GM18508 (cell line): Measurements from ENCODE around the gene TLE4.
"Not testable (repeated sequence)": the region's sequence is repeated elsewhere in the genome, so short reads cannot be mapped to it uniquely, and the experiment has no call there.

Experiments used
- ATAC-seq: cut with Tn5 transposase; IDR thresholded peaks from one replicate; pipeline ENCODE4 v1.9.1; 2021; ENCODE audit warnings: moderate number of reproducible peaks; ENCODE audit not compliant: insufficient read depth, unreplicated experiment

The TLE4 gene

DNA sequence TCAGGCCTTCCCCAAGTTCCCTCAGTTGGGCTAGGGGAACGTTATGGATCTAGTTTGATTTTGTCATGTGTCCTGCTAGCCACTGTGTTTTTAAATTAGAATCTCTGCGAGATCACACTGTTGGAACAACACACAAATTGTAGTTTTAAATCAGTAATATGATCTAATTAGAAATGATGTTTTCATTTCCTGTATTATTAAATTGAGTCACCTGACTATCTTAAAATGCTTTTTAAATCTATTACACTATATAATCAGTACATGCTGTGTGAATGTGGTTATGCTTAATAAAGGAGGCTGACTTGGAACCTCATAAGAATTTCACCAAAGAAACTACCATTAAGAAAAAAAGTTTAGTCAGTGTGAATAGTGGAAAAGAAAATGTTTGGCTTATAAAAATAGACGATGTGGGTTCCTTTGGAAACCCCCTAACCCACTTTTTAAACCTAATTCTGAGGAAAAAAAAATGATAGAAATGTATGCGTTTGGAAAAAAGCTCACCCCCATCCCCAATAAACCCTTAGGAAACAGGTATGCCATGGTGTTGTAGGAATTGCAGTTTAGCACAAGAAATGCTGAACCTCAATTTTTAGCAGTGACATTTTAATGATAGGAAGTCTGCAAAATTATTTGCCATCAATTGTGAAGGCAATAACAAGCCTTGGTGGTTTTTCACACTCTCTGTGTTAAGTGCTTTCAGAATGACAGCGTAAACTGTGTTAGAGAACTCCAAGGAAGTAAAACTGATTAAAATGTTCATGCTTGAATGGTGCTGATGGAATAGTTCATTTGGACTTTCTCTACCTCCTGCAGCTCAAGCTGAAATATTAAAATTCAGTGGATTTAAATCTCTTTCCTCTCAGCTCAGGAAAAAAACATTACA lies 59.0 kb downstream of the TLE4 start:
- ATAC-seq: no peak

DNA sequence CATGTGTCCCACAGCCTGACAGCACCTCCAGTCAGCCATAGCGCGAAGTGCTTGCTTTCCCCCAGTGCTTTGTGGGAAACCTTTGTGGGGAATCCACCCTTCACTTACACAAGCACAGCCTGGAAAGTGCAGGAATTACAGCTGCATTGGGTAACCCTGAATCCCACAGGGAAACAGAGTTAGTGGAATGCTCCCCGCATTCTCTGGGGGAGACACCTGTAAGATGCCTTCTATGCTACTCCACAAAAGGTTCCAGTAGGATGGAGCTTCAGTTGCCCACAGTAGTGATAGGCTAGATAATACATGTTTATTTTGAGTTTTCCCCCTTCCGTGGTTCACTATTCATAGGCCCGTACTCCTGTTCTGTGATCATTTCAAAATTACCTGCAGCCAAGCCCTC lies 60.3 kb downstream of the TLE4 start:
- ATAC-seq: no peak

DNA sequence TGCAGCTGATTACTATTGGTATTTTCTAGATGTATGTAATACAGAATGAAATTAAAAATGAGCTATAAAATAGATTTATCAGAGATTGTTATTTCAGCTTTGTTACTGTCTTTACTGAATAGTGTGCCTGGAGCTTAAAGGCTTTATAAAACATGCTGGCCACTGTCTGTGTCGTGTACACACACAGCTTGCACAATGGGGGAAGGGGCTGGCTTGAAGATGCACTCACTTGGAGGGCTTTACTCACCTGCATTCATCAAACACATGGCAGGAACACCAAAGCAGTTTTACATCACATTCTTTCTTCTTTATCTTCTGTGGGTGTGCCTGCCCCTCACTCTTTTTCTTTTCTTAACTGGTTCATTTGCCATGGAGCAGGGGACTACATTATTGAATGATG lies 60.9 kb downstream of the TLE4 start:
- no peak for ATAC-seq

DNA sequence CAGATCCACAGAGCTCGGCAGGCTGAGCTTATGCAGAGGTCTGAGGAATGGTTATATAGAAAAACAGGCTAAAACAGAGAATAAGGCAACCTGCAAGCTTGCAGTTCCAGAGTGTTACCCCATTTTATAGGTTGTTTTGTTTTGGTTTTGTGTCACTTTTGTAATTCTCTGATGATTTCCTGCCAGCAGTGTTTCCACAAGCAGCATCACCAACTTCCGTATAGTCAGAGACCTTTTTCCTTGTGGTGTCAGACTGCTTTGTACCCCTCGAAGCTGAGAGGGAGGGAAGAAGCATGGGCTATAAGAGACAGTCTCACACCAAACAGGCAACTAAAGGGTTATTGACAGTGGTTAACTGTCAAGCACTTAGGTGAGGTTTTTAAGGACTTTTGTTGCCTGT lies 61.8 kb downstream of the TLE4 start:
- no peak for ATAC-seq

DNA sequence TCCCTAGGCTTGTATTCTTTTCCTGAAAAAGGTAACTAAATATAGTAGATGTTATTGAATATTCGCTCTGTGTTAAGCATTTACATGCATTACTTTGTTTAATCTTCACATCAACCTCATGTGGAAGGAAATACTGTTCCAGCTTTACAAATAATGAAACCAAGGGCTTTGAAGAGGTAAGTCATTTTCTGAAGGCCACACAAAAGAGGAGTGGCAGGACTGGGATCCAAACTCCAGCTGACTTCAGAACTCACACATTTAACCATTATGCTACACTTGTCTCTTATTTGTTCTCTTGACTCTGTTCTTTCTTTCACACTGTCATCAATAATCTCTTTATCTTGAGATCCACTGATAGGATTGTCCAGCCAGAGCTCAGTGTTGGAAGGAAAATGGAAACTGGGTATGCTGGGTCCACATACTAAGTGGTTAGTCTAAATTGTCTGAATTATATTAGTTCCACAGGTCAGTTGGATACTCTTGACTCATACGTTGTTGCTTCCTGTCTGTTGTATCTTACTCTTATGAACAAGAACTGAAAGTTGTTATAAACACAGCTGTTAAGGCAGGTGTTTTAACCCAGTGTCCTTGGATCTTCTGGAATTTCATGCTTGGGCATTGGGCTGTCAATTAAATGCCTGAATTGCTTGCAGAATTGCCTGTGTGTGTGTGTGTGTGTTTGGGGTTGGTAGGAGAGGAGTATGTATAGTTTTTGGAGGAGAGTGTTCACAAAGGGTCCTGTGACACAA lies 65.6 kb downstream of the TLE4 start:
- ATAC-seq: no peak

DNA sequence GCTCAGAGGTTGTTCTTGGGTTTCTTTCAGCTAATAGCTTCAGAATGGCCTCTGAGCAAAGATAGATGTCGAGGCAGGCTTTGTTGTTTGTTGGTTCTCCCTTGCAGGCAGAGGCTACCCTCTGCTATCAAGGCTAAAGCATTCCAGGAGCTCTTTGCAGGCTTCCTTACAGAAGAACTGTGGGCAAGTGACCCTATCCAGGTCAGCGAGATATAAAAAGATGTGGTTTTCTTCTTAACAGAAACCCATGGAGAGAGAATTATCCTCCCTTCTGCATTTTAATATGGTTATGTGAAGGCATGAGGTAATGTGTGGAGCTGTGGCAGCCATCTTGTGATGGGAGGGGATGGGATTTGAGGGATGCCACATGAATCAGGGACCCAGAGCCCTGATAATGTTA lies 67.0 kb downstream of the TLE4 start:
- ATAC-seq: no peak

DNA sequence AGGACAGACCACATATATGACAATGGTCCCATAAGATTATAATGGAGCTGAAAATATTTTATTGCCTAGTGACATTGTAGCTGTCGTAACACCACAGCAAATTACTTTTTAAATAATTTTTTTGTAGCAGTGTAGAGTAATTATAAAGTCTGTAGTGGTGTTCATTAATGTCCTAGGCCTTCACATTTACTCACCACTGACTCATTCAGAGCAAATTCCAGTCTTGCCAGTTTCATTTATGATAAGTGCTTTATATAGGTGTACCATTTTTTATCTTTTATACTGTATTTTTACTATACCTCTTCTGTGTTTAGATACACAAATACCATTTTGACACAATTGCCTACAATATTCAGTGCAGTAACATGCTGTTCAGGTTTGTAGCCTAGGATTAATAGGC lies 67.6 kb downstream of the TLE4 start:
- ATAC-seq: no peak

DNA sequence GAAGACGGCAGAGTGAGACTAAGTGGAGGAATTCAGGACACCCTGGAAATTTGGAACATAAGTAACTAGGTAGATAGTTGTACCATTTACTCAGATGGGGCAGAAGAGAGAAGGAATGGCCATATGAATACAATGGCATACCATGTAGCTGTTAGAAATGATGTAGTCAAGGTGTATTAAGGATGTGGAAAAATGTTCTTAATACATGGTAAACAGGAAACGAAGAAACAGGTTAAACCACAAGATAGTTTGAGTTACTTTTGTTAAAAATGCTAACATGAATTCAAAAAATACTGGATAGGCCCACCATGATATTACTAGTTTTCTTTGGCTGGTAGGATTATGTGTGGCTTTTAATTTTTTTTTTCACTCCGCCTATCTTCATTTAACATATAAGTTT lies 68.3 kb downstream of the TLE4 start:
- not testable (repeated sequence) for ATAC-seq

DNA sequence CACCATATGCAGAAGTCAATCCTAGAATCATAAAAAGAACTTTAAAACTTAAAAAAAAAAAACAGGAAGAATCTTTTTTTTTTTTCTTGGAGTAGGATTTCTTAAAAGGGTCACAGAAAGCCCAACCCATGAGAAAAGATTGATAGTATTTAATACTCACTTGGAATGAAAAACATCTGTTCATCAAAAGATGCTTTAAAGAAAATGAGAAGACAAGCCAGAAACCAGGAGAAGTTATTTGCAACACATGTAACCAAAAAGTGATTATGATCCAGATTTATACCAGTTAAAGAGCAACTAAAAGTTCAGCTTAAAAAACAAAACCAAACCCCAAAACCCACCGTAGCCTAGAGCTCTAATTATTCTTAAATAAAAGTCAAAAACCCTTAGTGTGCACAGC lies 69.3 kb downstream of the TLE4 start:
- no peak for ATAC-seq

DNA sequence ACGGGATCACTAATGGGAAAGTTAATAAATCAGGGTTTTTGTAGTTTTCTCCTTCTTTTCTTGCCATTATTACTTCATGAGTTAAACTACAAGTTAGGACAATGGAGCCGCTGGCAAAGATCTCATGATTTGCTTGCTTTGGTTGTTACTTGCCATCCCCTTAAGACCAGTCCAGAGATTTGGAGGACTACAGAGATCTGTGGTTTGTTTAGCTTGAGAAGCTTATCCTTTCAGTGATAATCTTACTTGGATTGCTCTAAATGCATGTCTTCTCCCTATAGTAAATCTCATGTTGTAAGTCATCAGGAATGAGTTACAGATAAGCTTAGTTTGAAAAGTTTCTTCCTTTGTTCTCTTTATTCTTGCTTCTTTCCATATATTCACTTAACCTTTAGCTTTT lies 70.9 kb downstream of the TLE4 start:
- no peak for ATAC-seq

DNA sequence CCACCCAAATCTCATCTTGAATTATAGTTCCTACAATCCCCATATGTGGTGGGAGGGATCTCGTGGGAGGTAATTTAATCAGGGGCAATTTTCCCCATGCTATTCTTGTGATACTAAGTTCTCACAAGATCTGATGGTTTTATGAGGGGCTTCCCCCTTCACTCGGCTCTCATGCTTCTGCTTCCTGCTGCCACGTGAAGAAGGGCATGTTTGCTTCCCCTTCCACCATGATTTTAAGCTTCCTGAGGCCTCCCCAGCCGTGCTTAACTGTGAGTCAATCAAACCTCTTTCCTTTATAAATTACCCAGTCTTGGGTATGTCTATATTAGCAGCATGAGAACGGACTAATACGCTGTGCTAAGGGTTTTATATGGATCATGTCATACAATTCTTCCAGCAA lies 72.3 kb downstream of the TLE4 start:
- no peak for ATAC-seq

DNA sequence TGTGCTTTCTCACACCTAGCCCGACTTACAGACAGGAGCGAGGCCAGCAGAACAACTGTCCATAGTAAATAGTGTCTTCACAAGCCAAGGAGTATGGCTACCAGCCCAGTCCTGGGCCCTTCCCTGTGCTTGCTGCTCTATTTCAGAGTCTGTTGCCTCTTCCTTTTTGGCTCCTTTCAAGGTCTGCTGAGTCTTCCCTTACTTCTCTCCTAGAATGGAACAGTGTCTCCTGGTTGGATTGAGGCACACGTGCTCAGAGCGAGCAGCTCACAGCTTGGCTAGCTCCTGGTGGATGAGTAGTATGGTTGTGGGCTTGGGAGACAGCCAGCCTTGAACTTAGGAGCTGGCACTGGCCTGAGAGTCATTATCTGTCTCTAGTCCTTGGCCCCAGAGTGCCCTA lies 72.8 kb downstream of the TLE4 start:
- no peak for ATAC-seq

DNA sequence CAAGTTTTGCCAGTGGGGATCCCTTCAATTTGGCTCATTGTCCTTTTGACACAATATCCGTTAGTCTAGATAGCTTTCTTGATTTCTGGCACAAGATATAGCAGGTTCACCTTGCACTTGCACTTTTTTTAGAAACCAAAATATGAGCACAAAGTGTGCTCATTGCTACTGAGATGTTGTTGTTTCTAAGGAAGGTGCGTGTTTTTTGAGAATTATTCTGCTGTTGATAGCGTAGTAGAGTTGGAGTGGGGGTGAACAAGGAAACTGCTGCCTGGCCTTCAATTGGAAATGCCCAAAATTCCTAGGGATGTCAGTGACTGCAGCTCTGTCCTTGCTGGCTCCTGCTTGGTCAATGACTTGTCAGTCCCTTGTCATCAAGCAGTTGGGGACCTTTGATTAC lies 73.3 kb downstream of the TLE4 start:
- ATAC-seq: no peak

DNA sequence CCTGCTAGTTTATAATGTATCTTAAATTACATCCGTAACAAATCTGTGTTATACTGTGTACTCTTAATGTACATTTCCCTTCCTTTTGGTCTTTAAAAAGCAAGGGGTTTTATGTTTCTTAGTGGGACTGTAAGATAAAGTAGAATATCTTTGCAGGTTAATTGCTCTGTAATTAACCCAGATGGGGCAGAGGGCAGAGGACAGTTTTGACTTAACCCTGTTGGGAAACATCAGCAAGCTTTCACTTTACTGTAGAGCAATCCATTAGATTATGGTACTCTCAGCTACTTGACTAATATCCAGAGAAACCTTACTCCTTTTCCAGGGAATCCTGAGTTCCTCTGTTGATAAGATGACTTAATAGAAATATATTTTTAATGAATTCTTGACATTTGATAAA lies 74.3 kb downstream of the TLE4 start:
- no peak for ATAC-seq

DNA sequence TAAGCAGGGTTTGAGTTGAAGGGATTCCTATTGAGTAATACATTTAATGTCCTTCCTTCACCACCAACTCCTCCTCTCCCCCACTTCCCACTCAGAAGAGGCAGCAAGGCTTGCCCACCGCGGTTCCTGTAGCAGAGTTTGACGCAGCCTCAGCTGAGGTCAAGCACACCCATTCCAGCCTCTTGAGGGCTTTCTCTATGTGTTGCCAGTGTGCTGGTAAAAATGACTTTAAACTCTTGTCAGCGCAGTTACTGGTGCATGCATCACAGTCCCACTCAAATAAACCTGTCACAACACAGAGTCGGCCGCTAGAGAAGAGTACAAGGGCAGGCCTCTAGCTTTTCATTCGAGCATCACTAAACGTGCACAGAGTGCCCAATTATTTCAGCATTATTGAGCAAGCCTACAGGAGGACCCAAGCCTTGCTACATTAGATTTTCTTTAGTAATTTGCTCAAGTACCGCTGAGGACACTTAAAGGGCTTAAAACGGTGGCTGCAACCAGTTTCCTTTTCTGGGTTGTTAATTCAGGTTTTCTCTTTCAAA lies 79.6 kb downstream of the TLE4 start:
- no peak for ATAC-seq

DNA sequence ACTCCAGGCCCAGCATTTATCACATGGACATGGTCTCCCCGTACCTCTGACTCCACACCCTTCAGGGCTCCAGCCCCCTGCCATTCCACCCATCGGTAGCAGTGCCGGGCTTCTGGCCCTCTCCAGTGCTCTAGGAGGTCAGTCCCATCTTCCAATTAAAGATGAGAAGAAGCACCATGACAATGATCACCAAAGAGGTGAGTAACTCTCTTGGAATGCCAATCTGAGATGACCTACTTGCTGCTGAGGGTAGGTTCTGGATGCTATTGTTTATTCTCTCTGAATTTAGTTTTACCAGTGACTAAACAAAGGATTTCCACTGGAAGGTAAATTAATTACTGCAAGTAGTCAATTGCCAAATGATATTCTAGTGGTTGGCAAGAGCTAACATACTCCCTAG lies 80.8 kb downstream of the TLE4 start:
- ATAC-seq: no peak

DNA sequence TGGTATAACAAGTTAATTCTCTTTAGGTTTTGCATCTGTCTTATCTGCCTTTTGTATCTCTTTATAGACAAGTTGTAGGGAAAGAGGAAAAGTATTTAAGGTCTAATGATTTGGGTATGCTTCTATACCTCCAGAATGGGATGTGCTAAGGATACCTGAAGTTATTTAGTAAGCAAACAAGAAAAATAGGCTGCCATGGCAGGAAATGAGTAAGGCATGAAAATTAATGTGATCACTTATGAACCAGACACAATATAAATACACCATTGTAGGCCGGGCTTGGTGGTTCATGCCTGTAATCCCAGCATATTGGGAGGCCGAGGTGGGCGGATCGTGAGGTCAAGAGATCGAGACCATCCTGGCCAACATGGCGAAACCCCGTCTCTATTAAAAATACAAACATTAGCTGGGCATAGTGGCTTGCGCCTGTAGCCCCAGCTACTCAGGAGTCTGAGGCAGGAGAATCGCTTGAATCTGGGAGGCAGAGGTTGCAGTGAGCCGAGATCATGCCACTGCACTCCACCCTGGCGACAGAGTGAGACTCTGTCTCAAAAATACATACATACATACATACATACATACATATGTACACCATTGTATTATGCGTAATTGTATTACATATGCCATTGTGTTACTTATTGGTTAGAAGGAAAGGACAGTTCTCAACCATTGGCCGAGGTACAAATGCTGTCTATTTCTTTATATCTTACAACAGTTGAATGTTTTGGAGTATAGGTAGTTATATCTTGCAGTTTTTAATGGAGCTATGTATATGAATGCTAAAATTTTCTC lies 83.0 kb downstream of the TLE4 start:
- not testable (repeated sequence) for ATAC-seq

DNA sequence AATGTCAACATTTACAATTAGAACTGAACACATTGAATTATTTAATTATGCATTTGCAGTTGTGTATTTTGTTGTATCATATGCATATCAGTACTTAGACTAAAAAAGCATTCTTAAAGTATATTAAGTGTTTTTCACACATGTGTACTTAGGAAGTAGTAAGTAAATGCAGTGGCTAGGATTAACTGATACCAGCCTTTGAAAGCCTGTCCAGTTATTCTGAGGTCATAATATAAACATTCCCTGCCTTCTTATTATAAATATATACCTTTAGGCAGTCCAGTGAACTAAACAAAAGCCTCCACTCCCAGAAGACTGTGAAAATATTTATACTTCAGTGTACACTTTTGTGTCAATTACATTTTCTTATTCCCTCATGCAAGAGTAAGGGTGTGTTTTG lies 83.8 kb downstream of the TLE4 start:
- no peak for ATAC-seq

DNA sequence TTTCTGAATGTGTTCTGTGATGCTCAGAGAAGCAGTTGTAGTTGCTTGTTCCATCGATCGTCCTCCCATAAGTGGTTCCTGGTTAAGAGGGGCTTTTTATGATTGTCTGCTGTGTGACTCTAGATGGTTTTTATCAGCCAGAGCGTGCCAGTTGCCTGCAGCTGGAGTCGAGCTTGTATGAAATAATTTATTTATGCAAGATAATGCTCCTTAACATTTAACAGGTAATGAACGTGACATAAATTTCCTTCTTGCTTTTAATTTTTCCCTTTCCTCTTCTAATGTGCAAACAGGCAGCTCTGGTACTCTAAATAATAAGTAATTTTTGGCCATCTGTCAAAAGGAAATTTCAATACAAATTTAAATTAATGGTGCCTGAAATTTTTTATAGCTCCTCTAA lies 84.4 kb downstream of the TLE4 start:
- no peak for ATAC-seq

DNA sequence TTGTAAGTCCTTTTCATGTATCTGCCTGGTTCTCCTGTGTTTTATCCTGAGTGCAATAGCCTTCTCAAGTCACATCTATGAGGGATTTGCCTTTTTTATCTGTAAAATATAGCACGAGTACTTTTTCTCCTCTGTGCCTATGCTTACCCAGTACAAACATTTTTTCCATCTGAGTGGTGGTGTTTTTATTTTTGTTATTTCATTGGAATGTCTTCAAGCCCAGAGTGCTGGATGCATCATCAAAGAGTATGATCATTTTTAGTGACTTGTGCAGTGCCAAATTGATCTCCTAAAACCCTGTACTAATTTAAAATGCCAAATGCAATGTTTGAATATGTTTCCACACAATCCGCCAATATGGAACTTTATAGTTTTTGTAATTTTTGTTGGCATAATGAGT lies 86.1 kb downstream of the TLE4 start:
- no peak for ATAC-seq

DNA sequence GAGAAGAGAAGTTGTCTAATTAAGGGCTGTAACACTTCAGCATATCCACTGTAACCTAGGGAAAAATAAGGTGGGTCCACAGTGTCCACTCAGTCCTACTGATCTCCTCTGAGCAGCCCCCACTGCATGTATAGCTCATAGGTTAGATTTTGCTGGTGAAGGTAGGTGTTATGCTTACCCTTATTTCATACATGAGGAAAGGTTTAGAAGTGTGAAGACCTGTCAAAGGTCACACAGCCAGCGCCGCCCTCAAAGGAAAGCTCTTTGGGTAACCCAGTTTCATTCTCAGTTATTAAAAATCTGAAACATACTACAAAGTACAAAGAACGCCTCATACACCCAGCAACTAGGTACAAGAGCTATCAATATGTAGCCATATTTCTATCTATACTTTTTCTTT lies 87.2 kb downstream of the TLE4 start:
- no peak for ATAC-seq
